Prostate gland (tissue), 2 donors: ENCODE data around the gene BMAL1.

Source experiments
- CTCF ChIP-seq, 4 experiments: fragments of 200-600 bp in 2 of 4; fragments of 450-650 bp in 2 of 4; sonication (generic) in 2 of 4; IDR thresholded peaks; 1 replicate in 3 of 4; 2 replicates in 1 of 4; pipeline ENCODE4 v1.5.1; 2016 to 2019; ENCODE audit warnings: antibody characterized with exemption in 4 of 4, mild to moderate bottlenecking in 2 of 4, moderate library complexity in 2 of 4
- POLR2A ChIP-seq: fragments of 450-650 bp; IDR thresholded peaks from one replicate; pipeline ENCODE4 v1.6.1; 2016; ENCODE audit warnings: antibody characterized with exemption, mild to moderate bottlenecking

DNA sequence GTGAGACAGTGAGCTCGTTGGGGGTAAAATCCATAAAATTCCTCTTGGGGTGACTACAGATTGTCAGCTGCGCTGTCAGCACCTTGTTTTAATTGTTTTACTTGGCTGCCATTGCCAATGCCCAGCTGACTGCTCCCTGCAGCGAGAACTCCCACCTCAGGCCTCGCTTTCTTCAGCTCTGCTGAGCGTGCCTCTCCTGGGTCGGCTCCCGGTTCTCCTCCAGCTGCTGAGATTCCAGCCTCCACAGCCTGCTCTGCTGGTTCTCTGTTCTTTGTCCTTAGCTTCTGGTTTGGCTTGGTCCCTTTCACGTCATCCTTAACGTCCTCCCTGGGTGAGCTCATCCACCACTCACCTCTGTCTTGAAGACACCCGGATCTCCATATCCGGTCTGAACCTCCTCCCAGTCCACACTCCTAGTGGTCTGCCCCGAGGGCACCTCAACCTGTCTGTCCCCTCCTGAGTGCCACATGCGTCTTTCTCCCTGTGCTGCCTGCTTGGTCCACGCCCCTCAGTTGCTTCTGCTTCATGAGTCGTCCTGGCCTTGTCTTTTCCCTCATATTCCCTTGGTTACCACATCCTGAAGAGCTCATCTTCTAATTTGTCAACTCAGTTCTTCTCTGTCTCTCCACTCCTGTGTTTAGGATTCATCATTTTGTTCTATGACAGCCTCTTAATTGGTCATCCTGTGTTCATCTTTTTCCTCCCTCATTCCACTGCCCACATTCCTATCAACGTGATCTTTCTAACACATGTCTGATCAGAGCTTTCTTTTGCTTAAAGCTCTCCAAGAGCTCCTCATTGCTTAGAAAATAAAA lies 35.6 kb downstream of the BMAL1 start:
- TF ChIP-seq POLR2A (no peak), CTCF (IDR thresholded peaks at IDR 0.05) (no peak)
